Measurements from ENCODE around the gene CCT4. TPM values are rescaled to one million over a fixed set of nuclear protein-coding genes. Genes with fewer than 3 reads are reported as not detected.
"Not testable (repeated sequence)": the region's sequence is repeated elsewhere in the genome, so short reads cannot be mapped to it uniquely, and the experiment has no call there.

The CCT4 gene
- total RNA-seq, 1 experiment from 2014 or later: 265 TPM

DNA sequence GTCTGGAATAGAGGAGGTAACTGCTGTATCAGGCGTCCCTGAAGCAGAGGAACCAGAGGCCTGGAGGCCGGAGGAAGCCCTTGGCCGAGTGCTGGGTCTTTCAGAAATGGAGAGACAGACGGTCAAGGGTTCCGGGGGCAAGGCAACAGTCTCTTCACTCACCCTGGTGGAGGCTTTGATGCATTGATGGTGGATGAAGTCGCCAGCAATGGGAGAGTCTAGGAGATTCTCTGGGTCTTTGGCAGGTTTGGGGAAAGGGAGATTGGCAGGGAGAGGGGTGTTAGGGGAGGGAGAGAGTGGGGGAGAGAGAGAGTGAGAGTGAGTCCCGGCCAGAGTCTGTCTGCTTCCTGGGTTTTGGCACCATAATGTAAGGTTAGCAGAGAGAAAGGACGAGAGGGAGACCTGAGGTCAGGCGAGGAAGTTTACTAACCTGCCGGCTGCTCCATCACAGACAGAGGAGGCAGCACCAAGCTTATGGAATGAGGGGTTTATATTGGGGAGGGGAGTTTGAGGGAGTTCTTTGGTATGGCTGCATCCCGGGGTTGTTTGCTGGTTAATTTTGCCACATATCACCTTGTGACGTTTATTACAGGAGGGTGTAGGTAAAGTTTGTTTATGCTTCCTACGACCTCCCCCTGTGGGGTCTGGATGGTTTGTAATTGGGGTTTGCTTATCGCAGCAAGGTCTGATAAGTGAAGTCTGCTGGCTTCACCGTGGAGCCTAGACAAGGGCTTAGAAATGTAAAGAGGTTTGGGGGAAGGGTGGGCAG, 36.6 kb upstream of the CCT4 start:
- no TSS peak for BruUV-seq (replicated peaks)
- Histone ChIP-seq H3K27me3 (ENCODE audit: insufficient read depth, low read depth) (no peaks in the 10 kb centered on the region), H3K27ac (no peak overlapping the region), H3K4me1 (replicated peaks; ENCODE audit: insufficient read depth) (no peaks in the 10 kb centered on the region), H4K20me1 (ENCODE audit: insufficient read depth) (no peaks in the 10 kb centered on the region), H3K36me3 (ENCODE audit: low read depth) (no peaks in the 10 kb centered on the region), H3K4me2 (no peak overlapping the region), H2AFZ (no peak overlapping the region), H3K9me2 (ENCODE audit: insufficient read depth) (no peaks in the 10 kb centered on the region), H3K9me3 (ENCODE audit: insufficient read depth, low read depth) (no peaks in the 10 kb centered on the region), H3K4me3 (no peak overlapping the region), H3K79me2 (ENCODE audit: low read depth) (no peaks in the 10 kb centered on the region), H3F3A (ENCODE audit: insufficient read depth, low read depth) (no peaks in the 10 kb centered on the region)
- CTCF ChIA-PET: no interaction called here
- no peak for DNase-seq
- intact Hi-C loops (cut with micrococcal nuclease; ENCODE audit: unreplicated experiment): loop anchor here (5.0 kb wide), 1 partner anchor 1617 kb away; no protein-coding TSS in a partner anchor
- TF ChIP-seq EZH2 (IDR thresholded peaks at IDR 0.05; ENCODE audit: low read depth): no peak
- TF ChIP-seq, protein P1, sequence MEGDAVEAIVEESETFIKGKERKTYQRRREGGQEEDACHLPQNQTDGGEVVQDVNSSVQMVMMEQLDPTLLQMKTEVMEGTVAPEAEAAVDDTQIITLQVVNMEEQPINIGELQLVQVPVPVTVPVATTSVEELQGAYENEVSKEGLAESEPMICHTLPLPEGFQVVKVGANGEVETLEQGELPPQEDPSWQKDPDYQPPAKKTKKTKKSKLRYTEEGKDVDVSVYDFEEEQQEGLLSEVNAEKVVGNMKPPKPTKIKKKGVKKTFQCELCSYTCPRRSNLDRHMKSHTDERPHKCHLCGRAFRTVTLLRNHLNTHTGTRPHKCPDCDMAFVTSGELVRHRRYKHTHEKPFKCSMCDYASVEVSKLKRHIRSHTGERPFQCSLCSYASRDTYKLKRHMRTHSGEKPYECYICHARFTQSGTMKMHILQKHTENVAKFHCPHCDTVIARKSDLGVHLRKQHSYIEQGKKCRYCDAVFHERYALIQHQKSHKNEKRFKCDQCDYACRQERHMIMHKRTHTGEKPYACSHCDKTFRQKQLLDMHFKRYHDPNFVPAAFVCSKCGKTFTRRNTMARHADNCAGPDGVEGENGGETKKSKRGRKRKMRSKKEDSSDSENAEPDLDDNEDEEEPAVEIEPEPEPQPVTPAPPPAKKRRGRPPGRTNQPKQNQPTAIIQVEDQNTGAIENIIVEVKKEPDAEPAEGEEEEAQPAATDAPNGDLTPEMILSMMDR (conservative IDR thresholded peaks at IDR 0.05): no peak
- POLR2A ChIA-PET (ENCODE audit: unreplicated experiment): no interaction called here

DNA sequence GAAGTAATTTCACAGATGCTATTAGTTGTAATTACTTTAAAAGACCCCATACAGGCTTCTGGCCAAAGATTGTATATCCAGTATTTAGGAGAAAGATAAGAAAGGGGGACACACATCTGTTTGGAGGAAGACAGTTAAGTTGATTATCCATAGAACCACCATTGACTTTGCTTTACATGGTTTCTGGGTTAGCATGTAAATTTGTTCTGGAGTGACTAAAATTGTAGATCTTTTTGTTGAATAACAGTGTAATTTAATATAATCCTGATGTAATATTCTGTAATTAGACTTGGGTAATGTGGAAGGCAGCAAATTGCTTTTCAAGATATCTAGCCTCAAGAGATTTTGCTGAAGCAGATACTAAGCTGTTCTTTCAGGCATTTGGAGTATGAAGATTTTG, 34.3 kb upstream of the CCT4 start:
- no peaks in the 10 kb centered on the region for H3F3A ChIP-seq (ENCODE audit: insufficient read depth, low read depth)
- intact Hi-C loops (cut with micrococcal nuclease; ENCODE audit: unreplicated experiment): loop anchor here (5.0 kb wide), 1 partner anchor 1620 kb away; no protein-coding TSS in a partner anchor
- no peaks in the 10 kb centered on the region for H3K27me3 ChIP-seq (ENCODE audit: insufficient read depth, low read depth)
- ChIA-PET POLR2A (ENCODE audit: unreplicated experiment) (no interaction called here), CTCF (interaction anchor here (0.6 kb wide), 1 partner anchor 491 kb away, joined by 3 read pairs; no protein-coding TSS in a partner anchor)
- H3K9me3 ChIP-seq (ENCODE audit: insufficient read depth, low read depth): no peaks in the 10 kb centered on the region
- no peak for DNase-seq
- H2AFZ ChIP-seq: no peak overlapping the region
- H3K27ac ChIP-seq: no peak overlapping the region
- no peaks in the 10 kb centered on the region for H3K9me2 ChIP-seq (ENCODE audit: insufficient read depth)
- BruUV-seq (replicated peaks): no TSS peak
- no peak for TF ChIP-seq EZH2 (IDR thresholded peaks at IDR 0.05; ENCODE audit: low read depth)
- TF ChIP-seq, protein P1 (conservative IDR thresholded peaks at IDR 0.05): no peak
- no peaks in the 10 kb centered on the region for H3K4me1 ChIP-seq (replicated peaks; ENCODE audit: insufficient read depth)
- no peaks in the 10 kb centered on the region for H3K79me2 ChIP-seq (ENCODE audit: low read depth)
- H3K4me3 ChIP-seq: no peak overlapping the region
- no peaks in the 10 kb centered on the region for H4K20me1 ChIP-seq (ENCODE audit: insufficient read depth)
- H3K36me3 ChIP-seq (ENCODE audit: low read depth): no peaks in the 10 kb centered on the region
- H3K4me2 ChIP-seq: no peak overlapping the region

DNA sequence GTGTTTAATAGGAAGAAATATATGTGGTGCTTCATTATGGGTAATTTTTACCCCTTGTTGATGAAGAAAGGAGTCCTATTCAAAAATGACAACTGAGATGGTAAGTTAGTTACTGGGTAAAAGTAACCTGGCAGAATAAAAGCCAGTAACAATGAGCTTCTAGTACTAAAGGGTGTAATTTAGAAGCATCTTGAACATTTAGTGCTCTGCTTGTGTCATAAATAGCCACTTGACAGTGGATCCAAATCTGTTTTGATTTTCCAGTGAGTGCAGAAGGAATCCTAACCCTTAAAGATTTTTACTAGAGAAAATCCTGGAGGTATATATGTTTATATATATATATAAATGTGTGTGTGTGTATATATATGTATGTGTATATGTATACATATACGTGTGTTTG, 32.1 kb upstream of the CCT4 start:
- no peaks in the 10 kb centered on the region for H3F3A ChIP-seq (ENCODE audit: insufficient read depth, low read depth)
- no peaks in the 10 kb centered on the region for H4K20me1 ChIP-seq (ENCODE audit: insufficient read depth)
- ChIA-PET CTCF (interaction anchor here (0.7 kb wide), 1 partner anchor 412 kb away, joined by 5 read pairs; no protein-coding TSS in a partner anchor), POLR2A (ENCODE audit: unreplicated experiment) (no interaction called here)
- no peak for TF ChIP-seq EZH2 (IDR thresholded peaks at IDR 0.05; ENCODE audit: low read depth)
- TF ChIP-seq, protein P1 (conservative IDR thresholded peaks at IDR 0.05): no peak
- no peaks in the 10 kb centered on the region for H3K36me3 ChIP-seq (ENCODE audit: low read depth)
- intact Hi-C loops (cut with micrococcal nuclease; ENCODE audit: unreplicated experiment): loop anchor here (5.0 kb wide), 1 partner anchor 1622 kb away; no protein-coding TSS in a partner anchor
- no peaks in the 10 kb centered on the region for H3K9me3 ChIP-seq (ENCODE audit: insufficient read depth, low read depth)
- H2AFZ ChIP-seq: no peak overlapping the region
- H3K9me2 ChIP-seq (ENCODE audit: insufficient read depth): no peaks in the 10 kb centered on the region
- no peaks in the 10 kb centered on the region for H3K4me1 ChIP-seq (replicated peaks; ENCODE audit: insufficient read depth)
- no peaks in the 10 kb centered on the region for H3K79me2 ChIP-seq (ENCODE audit: low read depth)
- H3K4me2 ChIP-seq: no peak overlapping the region
- H3K27ac ChIP-seq: no peak overlapping the region
- no peaks in the 10 kb centered on the region for H3K27me3 ChIP-seq (ENCODE audit: insufficient read depth, low read depth)
- DNase-seq: no peak
- H3K4me3 ChIP-seq: no peak overlapping the region
- no TSS peak for BruUV-seq (replicated peaks)

DNA sequence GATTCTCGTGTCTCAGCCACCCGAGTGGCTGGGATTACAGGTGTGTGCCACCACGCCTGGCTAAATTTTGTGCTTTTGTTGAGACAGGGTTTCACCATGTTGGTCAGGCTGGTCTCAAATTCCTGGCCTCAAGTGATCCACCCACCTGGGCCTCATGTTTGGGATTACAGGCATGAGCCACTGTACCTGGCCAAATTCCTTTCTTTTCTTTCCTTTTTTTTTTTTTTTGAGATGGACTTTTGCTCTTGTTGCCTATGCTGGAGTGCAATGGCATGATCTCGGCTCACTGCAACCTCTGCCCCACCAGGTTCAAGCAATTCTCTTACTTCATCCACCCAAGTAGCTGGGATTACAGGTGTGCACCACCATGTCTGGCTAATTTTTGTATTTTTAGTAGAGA, 26.3 kb upstream of the CCT4 start:
- BruUV-seq (replicated peaks); H4K20me1 ChIP-seq (ENCODE audit: insufficient read depth); H2AFZ ChIP-seq; POLR2A ChIA-PET (ENCODE audit: unreplicated experiment); H3K9me2 ChIP-seq (ENCODE audit: insufficient read depth); H3F3A ChIP-seq (ENCODE audit: insufficient read depth, low read depth); H3K4me1 ChIP-seq (replicated peaks; ENCODE audit: insufficient read depth); H3K79me2 ChIP-seq (ENCODE audit: low read depth); H3K4me3 ChIP-seq; H3K36me3 ChIP-seq (ENCODE audit: low read depth); CTCF ChIA-PET; H3K9me3 ChIP-seq (ENCODE audit: insufficient read depth, low read depth); H3K27me3 ChIP-seq (ENCODE audit: insufficient read depth, low read depth); H3K27ac ChIP-seq; DNase-seq; H3K4me2 ChIP-seq: not testable (repeated sequence)
- intact Hi-C loops (cut with micrococcal nuclease; ENCODE audit: unreplicated experiment): loop anchor here (5.0 to 10.0 kb wide), 3 partner anchors 78 to 863 kb away; no protein-coding TSS in a partner anchor
